Measurements from ENCODE around the gene TBX3.

The TBX3 gene

DNA sequence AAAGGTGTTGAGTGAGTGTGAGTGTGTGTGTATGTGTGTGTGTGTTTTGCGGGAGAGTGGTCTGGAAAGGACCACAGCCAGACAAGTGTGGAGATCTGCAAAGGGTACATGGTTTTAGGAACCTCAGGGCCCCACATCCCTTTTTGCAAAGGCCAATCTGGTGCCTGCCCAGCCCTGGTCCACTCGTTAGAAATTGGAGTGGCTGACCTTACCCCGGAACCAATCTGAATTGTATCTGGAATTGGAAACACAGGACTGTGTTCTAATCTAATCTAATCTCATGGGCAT is 11.3 kb upstream of the TBX3 start:
- no peaks in the 10 kb centered on the region for H3K79me2 ChIP-seq (ENCODE audit: insufficient read depth, low read length)
- H3K36me3 ChIP-seq (ENCODE audit: insufficient read depth, low read length) = no peaks in the 10 kb centered on the region
- H3K9me3 ChIP-seq (ENCODE audit: low read length) = no peaks in the 10 kb centered on the region
- no peak overlapping the region for H3K27ac ChIP-seq (ENCODE audit: low read depth, low read length, poor library complexity, severe bottlenecking)
- H3F3A ChIP-seq (ENCODE audit: insufficient read depth, low read length) = no peaks in the 10 kb centered on the region
- no peaks in the 10 kb centered on the region for H3K27me3 ChIP-seq (ENCODE audit: insufficient read depth, low read length)
- H4K20me1 ChIP-seq (ENCODE audit: insufficient read depth, low read length) = no peaks in the 10 kb centered on the region
- no peaks in the 10 kb centered on the region for H3K9me2 ChIP-seq (ENCODE audit: low read depth, low read length)
- no peak overlapping the region for H3K9ac ChIP-seq (ENCODE audit: low read length)
- TF ChIP-seq EZH2 (IDR thresholded peaks at IDR 0.05; ENCODE audit: borderline replicate concordance, low read length) = no peak
- TF ChIP-seq, protein P1, sequence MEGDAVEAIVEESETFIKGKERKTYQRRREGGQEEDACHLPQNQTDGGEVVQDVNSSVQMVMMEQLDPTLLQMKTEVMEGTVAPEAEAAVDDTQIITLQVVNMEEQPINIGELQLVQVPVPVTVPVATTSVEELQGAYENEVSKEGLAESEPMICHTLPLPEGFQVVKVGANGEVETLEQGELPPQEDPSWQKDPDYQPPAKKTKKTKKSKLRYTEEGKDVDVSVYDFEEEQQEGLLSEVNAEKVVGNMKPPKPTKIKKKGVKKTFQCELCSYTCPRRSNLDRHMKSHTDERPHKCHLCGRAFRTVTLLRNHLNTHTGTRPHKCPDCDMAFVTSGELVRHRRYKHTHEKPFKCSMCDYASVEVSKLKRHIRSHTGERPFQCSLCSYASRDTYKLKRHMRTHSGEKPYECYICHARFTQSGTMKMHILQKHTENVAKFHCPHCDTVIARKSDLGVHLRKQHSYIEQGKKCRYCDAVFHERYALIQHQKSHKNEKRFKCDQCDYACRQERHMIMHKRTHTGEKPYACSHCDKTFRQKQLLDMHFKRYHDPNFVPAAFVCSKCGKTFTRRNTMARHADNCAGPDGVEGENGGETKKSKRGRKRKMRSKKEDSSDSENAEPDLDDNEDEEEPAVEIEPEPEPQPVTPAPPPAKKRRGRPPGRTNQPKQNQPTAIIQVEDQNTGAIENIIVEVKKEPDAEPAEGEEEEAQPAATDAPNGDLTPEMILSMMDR (IDR thresholded peaks at IDR 0.05; ENCODE audit: low read length) = no peak
- no peaks in the 10 kb centered on the region for H3K4me1 ChIP-seq (ENCODE audit: insufficient read depth, low read length, severe bottlenecking)
- H2AFZ ChIP-seq (ENCODE audit: low read length) = no peak overlapping the region
- no peak overlapping the region for H3K4me3 ChIP-seq (ENCODE audit: low read depth, low read length, poor library complexity, severe bottlenecking)
- no peak overlapping the region for H3K4me2 ChIP-seq (ENCODE audit: low read length)

DNA sequence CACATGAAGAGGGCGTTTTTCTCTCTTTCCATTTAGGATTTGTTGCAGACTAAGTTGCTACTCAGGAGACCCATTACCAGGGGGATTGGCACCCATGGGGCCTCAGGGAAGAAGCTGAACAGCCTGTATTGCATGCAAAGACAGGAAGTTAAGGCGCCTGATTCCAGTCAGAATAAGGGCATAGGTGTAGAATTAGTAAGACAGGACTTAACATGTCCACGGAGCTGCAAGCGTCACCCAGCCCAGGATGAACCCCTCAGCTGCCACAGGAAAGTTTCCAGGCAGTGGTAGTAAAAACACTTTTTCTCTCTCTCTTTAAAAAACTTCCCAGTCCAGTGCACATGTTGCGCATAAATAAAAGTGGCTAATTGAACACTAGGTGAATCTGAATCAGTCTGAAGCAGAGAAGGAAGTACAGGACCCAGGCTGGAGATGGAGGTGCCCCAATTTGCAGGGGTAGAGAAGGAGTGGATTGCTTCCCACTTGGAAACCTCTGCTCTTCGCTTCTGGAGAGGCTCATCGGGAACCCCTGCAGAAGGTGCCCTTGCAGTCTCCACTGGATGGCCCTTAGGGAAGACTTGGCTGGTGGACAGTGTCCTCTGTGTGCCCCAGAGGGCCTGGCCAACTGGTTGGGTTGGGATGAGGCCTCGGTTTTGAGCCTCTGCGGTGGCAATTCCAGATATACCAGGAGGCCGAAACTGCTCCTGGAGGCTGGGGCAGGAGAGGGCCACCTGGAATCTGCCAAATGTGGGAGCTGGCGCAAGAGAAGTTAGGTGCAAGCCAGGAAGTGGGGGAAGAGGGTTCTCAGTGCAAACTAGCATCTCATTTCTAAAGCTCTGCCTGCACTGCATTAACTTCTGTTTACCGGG is 10.7 kb upstream of the TBX3 start:
- Histone ChIP-seq H3K27me3 (ENCODE audit: insufficient read depth, low read length) (no peaks in the 10 kb centered on the region), H3K9me3 (ENCODE audit: low read length) (no peaks in the 10 kb centered on the region), H3F3A (ENCODE audit: insufficient read depth, low read length) (no peaks in the 10 kb centered on the region), H3K4me1 (ENCODE audit: insufficient read depth, low read length, severe bottlenecking) (no peaks in the 10 kb centered on the region), H3K4me2 (ENCODE audit: low read length) (no peak overlapping the region), H3K9ac (ENCODE audit: low read length) (no peak overlapping the region), H3K79me2 (ENCODE audit: insufficient read depth, low read length) (no peaks in the 10 kb centered on the region), H3K27ac (ENCODE audit: low read depth, low read length, poor library complexity, severe bottlenecking) (no peak overlapping the region), H3K36me3 (ENCODE audit: insufficient read depth, low read length) (no peaks in the 10 kb centered on the region), H4K20me1 (ENCODE audit: insufficient read depth, low read length) (no peaks in the 10 kb centered on the region), H3K4me3 (ENCODE audit: low read depth, low read length, poor library complexity, severe bottlenecking) (no peak overlapping the region), H3K9me2 (ENCODE audit: low read depth, low read length) (no peaks in the 10 kb centered on the region), H2AFZ (ENCODE audit: low read length) (no peak overlapping the region)
- no peak for TF ChIP-seq EZH2 (IDR thresholded peaks at IDR 0.05; ENCODE audit: borderline replicate concordance, low read length)
- TF ChIP-seq, protein P1 (IDR thresholded peaks at IDR 0.05; ENCODE audit: low read length) = no peak

DNA sequence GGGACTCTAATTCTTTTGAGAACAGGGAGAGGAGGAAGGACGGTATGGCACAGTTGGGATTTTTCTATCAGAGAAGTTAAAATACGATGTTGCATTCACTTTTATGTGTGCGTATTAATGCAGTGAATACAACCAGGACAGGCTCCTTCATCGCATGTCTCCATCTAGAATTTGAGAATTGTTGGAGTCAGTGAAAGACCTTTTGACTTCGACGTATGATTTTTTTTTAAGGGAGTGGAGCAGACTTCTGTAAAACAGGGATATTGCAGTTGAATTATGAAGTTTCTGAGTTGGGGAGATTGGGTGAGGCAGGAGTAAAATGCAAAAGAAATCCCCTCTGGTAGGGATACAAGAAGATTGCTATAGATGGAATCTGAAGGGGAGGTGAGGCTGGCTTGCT is 9.6 kb upstream of the TBX3 start:
- H4K20me1 ChIP-seq (ENCODE audit: insufficient read depth, low read length) = no peaks in the 10 kb centered on the region
- H2AFZ ChIP-seq (ENCODE audit: low read length) = no peak overlapping the region
- H3K4me1 ChIP-seq (ENCODE audit: insufficient read depth, low read length, severe bottlenecking) = no peaks in the 10 kb centered on the region

More for the DNA sequence above, 9.6 kb upstream of the TBX3 start:
- Histone ChIP-seq H3K4me3 (ENCODE audit: low read depth, low read length, poor library complexity, severe bottlenecking) (no peak overlapping the region), H3K27me3 (ENCODE audit: insufficient read depth, low read length) (no peaks in the 10 kb centered on the region), H3K36me3 (ENCODE audit: insufficient read depth, low read length) (no peaks in the 10 kb centered on the region), H3K9me3 (ENCODE audit: low read length) (no peaks in the 10 kb centered on the region), H3K27ac (ENCODE audit: low read depth, low read length, poor library complexity, severe bottlenecking) (no peak overlapping the region), H3K9ac (ENCODE audit: low read length) (no peak overlapping the region), H3K4me2 (ENCODE audit: low read length) (no peak overlapping the region), H3K9me2 (ENCODE audit: low read depth, low read length) (no peaks in the 10 kb centered on the region), H3K79me2 (ENCODE audit: insufficient read depth, low read length) (no peaks in the 10 kb centered on the region), H3F3A (ENCODE audit: insufficient read depth, low read length) (no peaks in the 10 kb centered on the region)
- TF ChIP-seq, protein P1 (IDR thresholded peaks at IDR 0.05; ENCODE audit: low read length) = no peak
- TF ChIP-seq EZH2 (IDR thresholded peaks at IDR 0.05; ENCODE audit: borderline replicate concordance, low read length) = no peak
